CD14-positive monocyte (primary cell): Measurements from ENCODE around the gene IQGAP2. TPM values are rescaled to one million over a fixed set of nuclear protein-coding genes. Genes with fewer than 3 reads are reported as not detected.
A peak's percentile ranks its signal among the peaks of the same experiment; 100 is the strongest.

Experiments
- DNase-seq, 3 donors: peaks; one replicate each; pipeline ENCODE4 v3.0.0-alpha.2; 2011 to 2022
- H2AFZ ChIP-seq: 2 replicates; pipeline ENCODE4 v1.6.0; 2012; ENCODE audit warnings: mild to moderate bottlenecking, low read depth, low read length, inconsistent platforms; ENCODE audit not compliant: insufficient read depth, poor library complexity, severe bottlenecking
- H3K27ac ChIP-seq, 2 donors: 1 replicate in 1 of 2; 2 replicates in 1 of 2; pipeline ENCODE4 v1.5.1; 2012 to 2013; ENCODE audit warnings: low read length in 2 of 2, control low read depth in 1 of 2, inconsistent platforms in 1 of 2, low read depth in 1 of 2, mild to moderate bottlenecking in 1 of 2
- H3K27me3 ChIP-seq, 2 donors: one replicate each; pipeline versions ENCODE4 v1.6.0 to v1.6.1; 2011 to 2013; ENCODE audit warnings: low read length in 2 of 2; ENCODE audit not compliant: control insufficient read depth in 2 of 2, insufficient read depth in 2 of 2
- H3K36me3 ChIP-seq, 2 donors: replicated peaks in 1 of 2; 1 replicate in 1 of 2; 2 replicates in 1 of 2; pipeline versions ENCODE4 v1.5.1 to v1.6.1; 2012 to 2013; ENCODE audit warnings: low read length in 2 of 2, control low read depth in 1 of 2, inconsistent platforms in 1 of 2, mild to moderate bottlenecking in 1 of 2; ENCODE audit not compliant: insufficient read depth in 2 of 2, control insufficient read depth in 1 of 2
- H3K4me1 ChIP-seq, 2 donors: 1 replicate in 1 of 2; 2 replicates in 1 of 2; pipeline versions ENCODE4 v1.5.1 to v1.6.1; 2012 to 2013; ENCODE audit warnings: low read length in 2 of 2, control low read depth in 1 of 2, inconsistent platforms in 1 of 2, mild to moderate bottlenecking in 1 of 2, moderate library complexity in 1 of 2; ENCODE audit not compliant: insufficient read depth in 2 of 2, control insufficient read depth in 1 of 2
- H3K4me2 ChIP-seq: replicated peaks from 2 replicates; pipeline ENCODE3; 2012; ENCODE audit warnings: low read length, moderate library complexity, mild to moderate bottlenecking; ENCODE audit not compliant: poor library complexity, severe bottlenecking; ENCODE audit errors: extremely low read depth
- H3K4me3 ChIP-seq, 3 experiments: fragments of 200-600 bp in 1 of 3; sonication (generic) in 1 of 3; replicated peaks in 1 of 3; 1 replicate in 2 of 3; 2 replicates in 1 of 3; pipeline ENCODE4 v1.5.1; 2011 to 2013; ENCODE audit warnings: low read length in 3 of 3, mild to moderate bottlenecking in 3 of 3, control low read depth in 2 of 3, low read depth in 2 of 3, inconsistent platforms in 1 of 3, moderate library complexity in 1 of 3
- H3K79me2 ChIP-seq: 2 replicates; pipeline ENCODE4 v1.6.0; 2012; ENCODE audit warnings: mild to moderate bottlenecking, control low read depth, inconsistent platforms, low read length, moderate library complexity; ENCODE audit not compliant: insufficient read depth
- H3K9ac ChIP-seq: 2 replicates; pipeline ENCODE4 v1.6.0; 2017; ENCODE audit warnings: low read length, mild to moderate bottlenecking; ENCODE audit not compliant: insufficient read depth, poor library complexity, severe bottlenecking
- H3K9me3 ChIP-seq, 2 donors: replicated peaks in 1 of 2; 1 replicate in 1 of 2; 2 replicates in 1 of 2; pipeline versions ENCODE4 v1.5.1 to v1.6.1; 2012 to 2013; ENCODE audit warnings: low read length in 2 of 2, control low read depth in 1 of 2; ENCODE audit not compliant: control insufficient read depth in 1 of 2, insufficient read depth in 1 of 2
- H4K20me1 ChIP-seq: 2 replicates; pipeline ENCODE4 v1.6.0; 2012; ENCODE audit warnings: mild to moderate bottlenecking, low read length, control low read depth, moderate library complexity; ENCODE audit not compliant: insufficient read depth
- H3K27ac Mint-ChIP-seq, 7 donors: one replicate each; pipeline ENCODE4 v1.8.0; 2020; ENCODE audit warnings: mild to moderate bottlenecking in 7 of 7, mixed read lengths in 7 of 7, moderate library complexity in 6 of 7, inconsistent platforms in 2 of 7
- H3K27me3 Mint-ChIP-seq, 3 donors: one replicate each; pipeline ENCODE4 v1.8.0; 2021 to 2022; ENCODE audit warnings: low read depth in 3 of 3, mild to moderate bottlenecking in 3 of 3, mixed read lengths in 3 of 3, moderate library complexity in 3 of 3, inconsistent platforms in 1 of 3
- H3K36me3 Mint-ChIP-seq, 2 donors: one replicate each; pipeline ENCODE4 v1.8.0; 2020; ENCODE audit warnings: mixed read lengths in 2 of 2, inconsistent platforms in 1 of 2, mild to moderate bottlenecking in 1 of 2
- H3K4me1 Mint-ChIP-seq: one replicate; pipeline ENCODE4 v1.8.0; 2020; ENCODE audit warnings: mild to moderate bottlenecking, mixed read lengths
- H3K4me3 Mint-ChIP-seq, 2 donors: one replicate each; pipeline ENCODE4 v1.8.0; 2020; ENCODE audit warnings: mild to moderate bottlenecking in 2 of 2, mixed read lengths in 2 of 2, moderate library complexity in 1 of 2
- H3K9me3 Mint-ChIP-seq, 7 donors: one replicate each; pipeline ENCODE4 v1.8.0; 2020 to 2022; ENCODE audit warnings: mixed read lengths in 7 of 7, mild to moderate bottlenecking in 6 of 7, moderate library complexity in 6 of 7, inconsistent platforms in 2 of 7
- CTCF ChIP-seq: fragments of 200-600 bp; IDR thresholded peaks from one replicate; pipeline ENCODE4 v1.8.0; 2022; ENCODE audit warnings: antibody characterized with exemption, mild to moderate bottlenecking
- WGBS: methylation state at CpG from one replicate; pipeline ENCODE4 v1.1.5; 2013; ENCODE audit warnings: missing lambda C conversion rate; ENCODE audit not compliant: insufficient coverage; 5-methylcytosine and 5-hydroxymethylcytosine counted together
- intact Hi-C, 2 donors: fragments of 100-400 bp; cut with micrococcal nuclease; formaldehyde crosslinking; loops; one replicate each; pipeline versions ENCODE4 v1.15.0 to v1.15.1; 2023
- polyA plus RNA-seq, 3 donors: library from polyadenylated mRNA; depleted of rRNA in 1 of 3; unstranded in 2 of 3; stranded (reverse) in 1 of 3; fragments of 300-500 nt in 2 of 3; fragments of >200 nt in 1 of 3; fragmentation: Illumina TruSeq in 2 of 3; gene quantifications; 1 replicate in 2 of 3; 2 replicates in 1 of 3; pipeline ENCODE4 v1.2.3, GENCODE V29; 2012 to 2021

IQGAP2 gene
- polyA plus RNA-seq, 3 donors: 21.4 to 50.9 (median 35.4) TPM

GRCh38 chr5:76528547-76529331 is 125.7 kb downstream of the IQGAP2 start:
- no peak overlapping the region for H3K4me3 ChIP-seq
- 100% methylated on average over 2 of the region's 2 CpGs for WGBS

More at GRCh38 chr5:76528547-76529331, 125.7 kb downstream of the IQGAP2 start:
- H3K4me1 ChIP-seq: peaks cover 0 to 11% of the 10 kb centered on the region in 2 donors
- no peak overlapping the region for H3K9ac ChIP-seq
- DNase-seq: no peak
- H3K27ac Mint-ChIP-seq: peak overlapping the region in 1 of 7 donors; percentile 15
- no peaks in the 10 kb centered on the region for H3K27me3 ChIP-seq
- peaks cover 1 to 6% of the 10 kb centered on the region in 2 donors for H3K36me3 Mint-ChIP-seq
- no peaks in the 10 kb centered on the region for H3K27me3 Mint-ChIP-seq
- H3K4me2 ChIP-seq: no peak overlapping the region
- peaks cover 0 to 6% of the 10 kb centered on the region in 2 donors for H3K36me3 ChIP-seq
- peaks cover 0 to 4% (median 0%) of the 10 kb centered on the region in 7 donors for H3K9me3 Mint-ChIP-seq
- no peak overlapping the region for H3K4me3 Mint-ChIP-seq
- no peaks in the 10 kb centered on the region for H3K9me3 ChIP-seq
- H4K20me1 ChIP-seq: peaks cover 93% of the 10 kb centered on the region
- H3K4me1 Mint-ChIP-seq: peaks cover 42% of the 10 kb centered on the region
- H2AFZ ChIP-seq: no peak overlapping the region
- H3K79me2 ChIP-seq: peaks cover 95% of the 10 kb centered on the region
- TF ChIP-seq CTCF: no peak
- intact Hi-C loops: no loop called here
- peak overlapping the region in 1 of 2 donors; percentile 36 for H3K27ac ChIP-seq
